C4-2B (cell line): ENCODE results near the gene METTL22.

Experiments
- CTCF ChIP-seq: fragments of 450-650 bp; conservative IDR thresholded peaks from 2 replicates; pipeline ENCODE4 v1.5.1; 2017; ENCODE audit warnings: mild to moderate bottlenecking
- ZFX ChIP-seq: fragments of 450-650 bp; IDR thresholded peaks from 2 replicates; pipeline ENCODE4 v1.6.1; 2017

DNA sequence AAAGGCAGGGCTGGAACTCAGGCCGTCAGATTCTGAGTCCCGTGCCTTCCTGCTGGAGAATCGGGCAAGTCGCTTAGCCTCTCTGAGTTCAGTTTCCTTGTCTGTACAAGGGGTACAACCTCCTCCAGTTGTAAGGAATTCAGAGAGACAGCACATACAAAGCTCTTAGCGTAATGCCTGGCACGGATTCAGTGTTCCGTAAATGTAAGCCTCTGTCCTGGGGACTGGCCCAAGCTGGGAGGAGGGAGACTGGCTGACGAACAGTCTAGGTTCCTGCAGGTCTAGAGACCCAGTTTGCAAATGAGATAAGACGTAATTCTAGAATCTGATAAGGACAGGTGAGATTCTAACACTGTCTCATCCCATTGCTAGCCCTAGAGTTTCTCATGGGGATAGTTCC is 9.9 kb downstream of the METTL22 start:
- TF ChIP-seq CTCF (no peak), ZFX (no peak)
